Keratinocyte (primary cell): ENCODE data around the gene RAPGEF1.

Source experiments
- EZH2 ChIP-seq: IDR thresholded peaks from one replicate; pipeline ENCODE4 v1.6.1; 2012; ENCODE audit warnings: inconsistent platforms, mild to moderate bottlenecking, low read length, moderate library complexity
- TF ChIP-seq, protein P1 (sequence below), 3 experiments: IDR thresholded peaks in 1 of 3; conservative IDR thresholded peaks in 1 of 3; optimal IDR thresholded peaks in 1 of 3; 2 replicates in 2 of 3; 3 replicates in 1 of 3; pipeline versions ENCODE3 to v1.5.1; 2011; ENCODE audit warnings: low read length in 3 of 3, mild to moderate bottlenecking in 3 of 3, moderate library complexity in 2 of 3, control low read depth in 1 of 3, inconsistent platforms in 1 of 3; ENCODE audit not compliant: insufficient read depth in 2 of 3; ENCODE audit errors: extremely low read depth in 1 of 3

GRCh38 chr9:131530920-131531832, 208.7 kb downstream of the RAPGEF1 start, which contains the start of gene UCK1:
- no peak for TF ChIP-seq EZH2
- TF ChIP-seq, protein P1, sequence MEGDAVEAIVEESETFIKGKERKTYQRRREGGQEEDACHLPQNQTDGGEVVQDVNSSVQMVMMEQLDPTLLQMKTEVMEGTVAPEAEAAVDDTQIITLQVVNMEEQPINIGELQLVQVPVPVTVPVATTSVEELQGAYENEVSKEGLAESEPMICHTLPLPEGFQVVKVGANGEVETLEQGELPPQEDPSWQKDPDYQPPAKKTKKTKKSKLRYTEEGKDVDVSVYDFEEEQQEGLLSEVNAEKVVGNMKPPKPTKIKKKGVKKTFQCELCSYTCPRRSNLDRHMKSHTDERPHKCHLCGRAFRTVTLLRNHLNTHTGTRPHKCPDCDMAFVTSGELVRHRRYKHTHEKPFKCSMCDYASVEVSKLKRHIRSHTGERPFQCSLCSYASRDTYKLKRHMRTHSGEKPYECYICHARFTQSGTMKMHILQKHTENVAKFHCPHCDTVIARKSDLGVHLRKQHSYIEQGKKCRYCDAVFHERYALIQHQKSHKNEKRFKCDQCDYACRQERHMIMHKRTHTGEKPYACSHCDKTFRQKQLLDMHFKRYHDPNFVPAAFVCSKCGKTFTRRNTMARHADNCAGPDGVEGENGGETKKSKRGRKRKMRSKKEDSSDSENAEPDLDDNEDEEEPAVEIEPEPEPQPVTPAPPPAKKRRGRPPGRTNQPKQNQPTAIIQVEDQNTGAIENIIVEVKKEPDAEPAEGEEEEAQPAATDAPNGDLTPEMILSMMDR (optimal IDR thresholded peaks at IDR 0.05 in 1 of 3, IDR thresholded peaks at IDR 0.05 in 1 of 3, conservative IDR thresholded peaks at IDR 0.05 in 1 of 3; ENCODE audit: extremely low read depth in 1 of 3, insufficient read depth in 2 of 3, low read length in 3 of 3) = no peak
